Prostate gland (tissue), 2 donors: ENCODE data around the gene LILRB2. TPM values are rescaled to one million over a fixed set of nuclear protein-coding genes. Genes with fewer than 3 reads are reported as not detected.
"Not testable (repeated sequence)": the region's sequence is repeated elsewhere in the genome, so short reads cannot be mapped to it uniquely, and the experiment has no call there.

ENCODE experiments used
- DNase-seq: peaks from one replicate; pipeline ENCODE4 v3.0.0-alpha.2; 2019; ENCODE audit warnings: low spot score
- H3K27ac ChIP-seq, 2 donors: fragments of 200-600 bp; sonication (generic); 2 replicates each; pipeline ENCODE4 v1.5.1; 2017 to 2019
- H3K27me3 ChIP-seq: fragments of 200-600 bp; sonication (generic); replicated peaks from 2 replicates; pipeline ENCODE4 v1.5.1; 2019; ENCODE audit not compliant: insufficient read depth
- H3K36me3 ChIP-seq, 2 donors: fragments of 200-600 bp; sonication (generic); 1 replicate in 1 of 2; 2 replicates in 1 of 2; pipeline versions ENCODE4 v1.5.1 to v1.8.1; 2017 to 2019
- H3K4me1 ChIP-seq: fragments of 200-600 bp; sonication (generic); replicated peaks from 2 replicates; pipeline ENCODE4 v1.5.1; 2019
- H3K4me3 ChIP-seq, 2 donors: fragments of 200-600 bp; sonication (generic); 2 replicates each; pipeline ENCODE4 v1.5.1; 2017 to 2019
- H3K9me3 ChIP-seq: fragments of 200-600 bp; sonication (generic); 2 replicates; pipeline ENCODE4 v1.5.1; 2017
- CTCF ChIP-seq, 4 experiments: fragments of 200-600 bp in 2 of 4; fragments of 450-650 bp in 2 of 4; sonication (generic) in 2 of 4; IDR thresholded peaks; 1 replicate in 3 of 4; 2 replicates in 1 of 4; pipeline ENCODE4 v1.5.1; 2016 to 2019; ENCODE audit warnings: antibody characterized with exemption in 4 of 4, mild to moderate bottlenecking in 2 of 4, moderate library complexity in 2 of 4
- POLR2A ChIP-seq: fragments of 450-650 bp; IDR thresholded peaks from one replicate; pipeline ENCODE4 v1.6.1; 2016; ENCODE audit warnings: antibody characterized with exemption, mild to moderate bottlenecking
- POLR2AphosphoS5 ChIP-seq: sonication (generic); formaldehyde crosslinking; IDR thresholded peaks from one replicate; pipeline ENCODE4 v1.6.1; 2017; ENCODE audit warnings: antibody characterized with exemption
- WGBS: methylation state at CpG from one replicate; pipeline ENCODE4 v1.1.5; 2018; 5-methylcytosine and 5-hydroxymethylcytosine counted together
- intact Hi-C: fragments of 100-400 bp; cut with DNase I; formaldehyde crosslinking; loops from one replicate; pipeline ENCODE4 v1.14.2; 2022
- total RNA-seq, 2 donors: library from RNA; depleted of rRNA; stranded (reverse); fragments of >200 nt; gene quantifications; one replicate each; pipeline ENCODE4 v1.1.0, GENCODE V29; 2016

LILRB2 gene
- total RNA-seq, 2 donors from 2014 or later = 0.09 to 1.4 TPM

DNA sequence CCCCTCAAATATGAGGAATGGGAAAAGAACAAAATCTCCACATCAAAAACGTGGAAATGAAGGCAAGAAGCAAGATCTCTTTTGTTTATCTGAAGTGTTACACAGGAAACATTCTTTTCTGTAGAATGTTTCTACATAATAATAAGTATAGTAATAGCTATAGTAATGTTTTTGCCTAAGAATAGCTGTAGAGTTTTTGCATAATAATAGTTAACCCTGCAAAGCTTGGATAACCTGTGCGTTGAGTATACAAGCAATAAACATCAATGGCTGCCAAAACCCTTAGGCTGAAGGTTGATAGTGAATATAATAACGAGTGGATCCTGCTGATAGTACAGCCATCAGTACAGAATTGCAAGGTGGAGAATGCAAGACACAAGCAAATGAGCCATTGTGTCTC, 43.2 kb upstream of the LILRB2 start:
- H3K4me1 ChIP-seq = no peaks in the 10 kb centered on the region
- TF ChIP-seq CTCF (IDR thresholded peaks at IDR 0.05) (no peak), POLR2AphosphoS5 (no peak), POLR2A (no peak)
- H3K27ac ChIP-seq = no peak overlapping the region
- no peak for DNase-seq
- no peaks in the 10 kb centered on the region for H3K27me3 ChIP-seq
- H3K9me3 ChIP-seq = no peaks in the 10 kb centered on the region
- H3K36me3 ChIP-seq = no peaks in the 10 kb centered on the region
- H3K4me3 ChIP-seq = no peak overlapping the region
- intact Hi-C loops = no loop called here
- WGBS = 17% methylated on average over 3 of the region's 3 CpGs

GRCh38 chr19:54322934-54323333, 42.0 kb upstream of the LILRB2 start:
- no CpG with 5 or more reads among the region's 13 CpGs for WGBS
- H3K9me3 ChIP-seq, H3K27ac ChIP-seq, DNase-seq, H3K27me3 ChIP-seq, H3K4me1 ChIP-seq, intact Hi-C loops, H3K4me3 ChIP-seq, H3K36me3 ChIP-seq: not testable (repeated sequence)

GRCh38 chr19:54322295-54322694, 41.4 kb upstream of the LILRB2 start:
- whole genome bisulfite sequencing = 89% methylated on average over 12 of the region's 13 CpGs
- H3K36me3 ChIP-seq, H3K9me3 ChIP-seq, H3K27me3 ChIP-seq, DNase-seq, H3K4me3 ChIP-seq, H3K27ac ChIP-seq, intact Hi-C loops, H3K4me1 ChIP-seq: not testable (repeated sequence)

- Histone ChIP-seq H3K4me3 (no peak overlapping the region), H3K27me3 (no peaks in the 10 kb centered on the region), H3K9me3 (no peaks in the 10 kb centered on the region), H3K4me1 (no peaks in the 10 kb centered on the region), H3K36me3 (no peaks in the 10 kb centered on the region), H3K27ac (no peak overlapping the region)
- no peak for DNase-seq
- TF ChIP-seq POLR2A (no peak), CTCF (IDR thresholded peaks at IDR 0.05) (no peak), POLR2AphosphoS5 (no peak)
- intact Hi-C loops = no loop called here
- WGBS = 82% methylated on average over 14 of the region's 14 CpGs
Observed at GRCh38 chr19:54319892-54320670, 39.2 kb upstream of the LILRB2 start.

- Histone ChIP-seq H3K36me3 (no peaks in the 10 kb centered on the region), H3K27ac (no peak overlapping the region), H3K4me3 (no peak overlapping the region), H3K27me3 (no peaks in the 10 kb centered on the region), H3K4me1 (no peaks in the 10 kb centered on the region), H3K9me3 (no peaks in the 10 kb centered on the region)
- intact Hi-C loops = no loop called here
- WGBS = 71% methylated on average over 7 of the region's 7 CpGs
- no peak for TF ChIP-seq POLR2AphosphoS5
- no peak for TF ChIP-seq CTCF (IDR thresholded peaks at IDR 0.05)
- no peak for TF ChIP-seq POLR2A
- DNase-seq = no peak
Observed at GRCh38 chr19:54319049-54319448, 38.1 kb upstream of the LILRB2 start.

DNA sequence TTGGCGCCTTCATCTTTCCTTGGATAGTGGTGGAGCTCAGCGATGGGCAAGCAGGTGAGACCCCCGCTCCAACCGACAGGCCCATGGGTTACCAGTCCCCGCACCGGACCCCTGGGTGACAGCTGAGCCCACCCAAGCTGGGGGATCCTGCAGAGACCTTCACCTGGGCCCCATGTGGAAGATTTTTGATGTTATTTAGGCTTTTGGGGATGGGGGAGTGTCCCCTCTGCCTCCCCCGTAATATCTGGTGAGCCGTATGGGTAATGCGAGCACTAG, 37.0 kb upstream of the LILRB2 start:
- no peaks in the 10 kb centered on the region for H3K4me1 ChIP-seq
- WGBS = 88% methylated on average over 9 of the region's 9 CpGs
- no peaks in the 10 kb centered on the region for H3K9me3 ChIP-seq
- H3K27ac ChIP-seq = no peak overlapping the region
- no peak overlapping the region for H3K4me3 ChIP-seq
- TF ChIP-seq CTCF (IDR thresholded peaks at IDR 0.05) = no peak
- no peak for TF ChIP-seq POLR2AphosphoS5
- no peak for TF ChIP-seq POLR2A
- no peak for DNase-seq
- no peaks in the 10 kb centered on the region for H3K27me3 ChIP-seq
- intact Hi-C loops = no loop called here
- no peaks in the 10 kb centered on the region for H3K36me3 ChIP-seq
